Endothelial cell of umbilical vein (primary cell): ENCODE measurements around the gene NSUN4. TPM values are rescaled to one million over a fixed set of nuclear protein-coding genes. Genes with fewer than 3 reads are reported as not detected.
"Not testable (repeated sequence)": the region's sequence is repeated elsewhere in the genome, so short reads cannot be mapped to it uniquely, and the experiment has no call there.

Experiments
- BruUV-seq: library from RNA; stranded (reverse); fragments of 400-500 nt; replicated peaks from 2 replicates; lab custom pipeline; 2021; lab: Mats Ljungman, UMichigan
- CTCF ChIA-PET: fragments of 300-600, 350-600 bp; sonication (Branson Sonifier 250); formaldehyde crosslinking; loops from one replicate; lab custom pipeline; 2021; ENCODE audit warnings: antibody characterized with exemption, inconsistent platforms; lab: Charles Lee
- POLR2A ChIA-PET: fragments of 300-600, 350-600 bp; sonication (Branson Sonifier 250); formaldehyde crosslinking; loops from one replicate; lab custom pipeline; 2021; ENCODE audit warnings: antibody characterized with exemption, inconsistent platforms; lab: Charles Lee
- DNase-seq: peaks from one replicate; pipeline ENCODE4 v3.0.0-alpha.2; 2011; ENCODE audit warnings: low read depth, low spot score
- FAIRE-seq: peaks from 2 replicates; lab custom pipeline; 2011; peaks lifted over from hg19 to GRCh38; lab: Jason Lieb, UNC
- H2AFZ ChIP-seq: 2 replicates; pipeline ENCODE4 v1.6.0; 2012; ENCODE audit warnings: low read depth, low read length, control low read depth, inconsistent platforms
- H3K27ac ChIP-seq: 2 replicates; pipeline ENCODE4 v1.5.1; 2011; ENCODE audit warnings: low read depth, mild to moderate bottlenecking, control low read depth, low read length, moderate library complexity; ENCODE audit not compliant: insufficient read depth
- H3K27me3 ChIP-seq, 2 experiments: 2 replicates each; pipeline versions ENCODE4 v1.6.0 to v1.6.1; 2011; ENCODE audit warnings: low read length in 2 of 2, mixed read lengths in 1 of 2; ENCODE audit not compliant: control insufficient read depth in 2 of 2, insufficient read depth in 2 of 2
- H3K36me3 ChIP-seq, 2 experiments: 2 replicates in 1 of 2; 3 replicates in 1 of 2; pipeline ENCODE4 v1.5.1; 2011; ENCODE audit warnings: low read length in 2 of 2, mild to moderate bottlenecking in 1 of 2, moderate library complexity in 1 of 2; ENCODE audit not compliant: control insufficient read depth in 2 of 2, insufficient read depth in 2 of 2; ENCODE audit errors: extremely low read depth in 1 of 2
- H3K4me1 ChIP-seq: 3 replicates; pipeline ENCODE4 v1.5.1; 2011; ENCODE audit warnings: mild to moderate bottlenecking, low read length; ENCODE audit not compliant: control insufficient read depth, insufficient read depth; ENCODE audit errors: extremely low read depth
- H3K4me2 ChIP-seq: 2 replicates; pipeline ENCODE4 v1.6.1; 2011; ENCODE audit warnings: low read length, control low read depth, mixed read lengths; ENCODE audit not compliant: insufficient read depth
- H3K4me3 ChIP-seq, 3 experiments: fragments of 200-600 bp in 1 of 3; sonication (generic), shearing (Covaris generic) in 1 of 3; replicated peaks in 1 of 3; 2 replicates each; pipeline ENCODE4 v1.5.1; 2011 to 2016; ENCODE audit warnings: control low read depth in 3 of 3, low read length in 3 of 3, mild to moderate bottlenecking in 2 of 3, inconsistent platforms in 1 of 3, low read depth in 1 of 3, moderate library complexity in 1 of 3; ENCODE audit not compliant: insufficient read depth in 1 of 3
- H3K79me2 ChIP-seq: 2 replicates; pipeline ENCODE4 v1.6.0; 2012; ENCODE audit warnings: low read length, inconsistent platforms; ENCODE audit not compliant: control insufficient read depth, insufficient read depth
- H3K9ac ChIP-seq: replicated peaks from 2 replicates; pipeline ENCODE3; 2011; ENCODE audit warnings: low read length, control low read depth; ENCODE audit not compliant: insufficient read depth; ENCODE audit errors: extremely low read depth
- H3K9me1 ChIP-seq: replicated peaks from 3 replicates; pipeline ENCODE4 v1.6.0; 2011; ENCODE audit warnings: mild to moderate bottlenecking, low read length; ENCODE audit not compliant: control insufficient read depth, insufficient read depth; ENCODE audit errors: extremely low read depth
- H3K9me3 ChIP-seq: replicated peaks from 2 replicates; pipeline ENCODE4 v1.5.1; 2012; ENCODE audit warnings: low read length, inconsistent platforms; ENCODE audit not compliant: control insufficient read depth, insufficient read depth
- H4K20me1 ChIP-seq: replicated peaks from 2 replicates; pipeline ENCODE3; 2011; ENCODE audit warnings: mild to moderate bottlenecking, low read length; ENCODE audit not compliant: control insufficient read depth, insufficient read depth; ENCODE audit errors: extremely low read depth
- dilution Hi-C: fragments of 300-500 bp; cut with MboI; formaldehyde crosslinking; loops from one replicate; pipeline ENCODE4 v1.15.0; 2019; ENCODE audit warnings: low sequenced_read_pairs; ENCODE audit not compliant: extremely low pct_ligation_motif_present
- intact Hi-C: fragments of 100-400 bp; cut with micrococcal nuclease; formaldehyde crosslinking; loops from one replicate; pipeline ENCODE4 v1.10.0; 2022
- polyA plus RNA-seq, 4 experiments: library from polyadenylated mRNA; depleted of rRNA in 3 of 4; stranded (reverse) in 3 of 4; unstranded in 1 of 4; fragments of >200 nt; gene quantifications; 2 replicates each; pipeline versions ENCODE4 v1.2.1 to v1.2.3, GENCODE V29; 2011 to 2012; ENCODE audit warnings: missing spikeins in 1 of 4
- total RNA-seq: library from RNA; stranded (reverse); gene quantifications from 2 replicates; pipeline ENCODE4 v1.2.3, GENCODE V29; 2021

The NSUN4 gene
- total and polyA plus RNA-seq, 2 donors (not counting 3 experiments of a cell fraction or from before 2014, with no cell fraction given) = 21.6 to 23.4 TPM

GRCh38 chr1:46319960-46320914 is 20.4 kb upstream of the NSUN4 start:
- H3K4me1 ChIP-seq, intact Hi-C loops, H3K9me1 ChIP-seq, H3K4me2 ChIP-seq, dilution Hi-C loops, DNase-seq, FAIRE-seq, H3K9ac ChIP-seq, H2AFZ ChIP-seq, H3K27me3 ChIP-seq, BruUV-seq, CTCF ChIA-PET, H3K27ac ChIP-seq, H3K9me3 ChIP-seq, H3K79me2 ChIP-seq, H3K4me3 ChIP-seq, H3K36me3 ChIP-seq, H4K20me1 ChIP-seq, POLR2A ChIA-PET: not testable (repeated sequence)

GRCh38 chr1:46322191-46322590 is 18.4 kb upstream of the NSUN4 start:
- H3K27me3 ChIP-seq, CTCF ChIA-PET, intact Hi-C loops, BruUV-seq, H2AFZ ChIP-seq, H3K79me2 ChIP-seq, POLR2A ChIA-PET, H3K9me1 ChIP-seq, H3K4me2 ChIP-seq, H3K36me3 ChIP-seq, H3K27ac ChIP-seq, H3K9ac ChIP-seq, DNase-seq, H4K20me1 ChIP-seq, H3K9me3 ChIP-seq, FAIRE-seq, H3K4me3 ChIP-seq, H3K4me1 ChIP-seq, dilution Hi-C loops: not testable (repeated sequence)

- H3K9ac ChIP-seq, H3K36me3 ChIP-seq, H3K79me2 ChIP-seq, H3K27ac ChIP-seq, CTCF ChIA-PET, H3K4me1 ChIP-seq, intact Hi-C loops, H3K9me1 ChIP-seq, H3K4me3 ChIP-seq, dilution Hi-C loops, BruUV-seq, H3K9me3 ChIP-seq, FAIRE-seq, H3K27me3 ChIP-seq, DNase-seq, POLR2A ChIA-PET, H2AFZ ChIP-seq, H4K20me1 ChIP-seq, H3K4me2 ChIP-seq: not testable (repeated sequence)
Measured at GRCh38 chr1:46325285-46326076, 15.1 kb upstream of the NSUN4 start.

- POLR2A ChIA-PET, intact Hi-C loops, FAIRE-seq, H3K27me3 ChIP-seq, H3K4me3 ChIP-seq, H2AFZ ChIP-seq, H4K20me1 ChIP-seq, H3K79me2 ChIP-seq, H3K9me1 ChIP-seq, H3K9me3 ChIP-seq, DNase-seq, H3K4me2 ChIP-seq, H3K4me1 ChIP-seq, H3K27ac ChIP-seq, H3K9ac ChIP-seq, H3K36me3 ChIP-seq, BruUV-seq, dilution Hi-C loops: not testable (repeated sequence)
- CTCF ChIA-PET = interaction anchor here (1.5 to 2.5 kb wide), 2 partner anchors 19 to 349 kb away, joined by 3 to 11 read pairs; no protein-coding TSS in a partner anchor
Measured at GRCh38 chr1:46328182-46328581, 12.4 kb upstream of the NSUN4 start.
